Dermis lymphatic vessel endothelial cell (primary cell): ENCODE measurements around the gene FIGLA. TPM values are rescaled to one million over a fixed set of nuclear protein-coding genes. Genes with fewer than 3 reads are reported as not detected.

Experiments
- total RNA-seq: library from RNA; depleted of rRNA; stranded (reverse); fragments of >200 nt; gene quantifications from 2 replicates; pipeline ENCODE4 v1.2.1, GENCODE V29; 2014

FIGLA gene
- total RNA-seq = not detected in 2 replicates

GRCh38 chr2:70790136-70790828, at the start of gene FIGLA:
Gene FIGLA, minus strand, starts transcription at chr2:70790643. Its CDS starts 5 bp downstream, at chr2:70790638.

GRCh38 chr2:70835643-70836042, 45.2 kb upstream of the FIGLA start, which contains the start of gene CD207:
Gene CD207, minus strand, starts transcription at chr2:70835816. Its CDS starts 40 bp downstream, at chr2:70835776.

GRCh38 chr2:70820499-70820898, 30.1 kb upstream of the FIGLA start, which contains the start of gene CLEC4F:
Gene CLEC4F, minus strand, starts transcription at chr2:70820599. Its CDS starts 76 bp downstream, at chr2:70820523.

GRCh38 chr2:70767699-70768589, 22.5 kb downstream of the FIGLA start, which contains the start of gene ADD2:
Gene ADD2, minus strand, starts transcription at chr2:70768200. Its CDS starts 61,792 bp downstream, at chr2:70706408.

Other genes starting within 250 kb of the FIGLA start
- gene TGFA, start 236.8 kb downstream of the FIGLA start, total RNA-seq = 7.1 and 12.2 TPM in 2 replicates
- gene ADD2, start 22.4 kb downstream of the FIGLA start, total RNA-seq = 2.1 and 23.2 TPM in 2 replicates
- 0.11 and 0.17 TPM in 2 replicates for gene CLEC4F, start 30.0 kb upstream of the FIGLA start, total RNA-seq
- gene CD207, start 45.2 kb upstream of the FIGLA start, total RNA-seq = 0.09 and 0.11 TPM in 2 replicates
- not detected in 2 replicates for gene VAX2, start 109.9 kb upstream of the FIGLA start, total RNA-seq
- not detected in 2 replicates for gene ATP6V1B1, start 145.3 kb upstream of the FIGLA start, total RNA-seq
- gene ANKRD53, start 188.0 kb upstream of the FIGLA start, total RNA-seq = 0.26 and 0.33 TPM in 2 replicates
- 28.0 and 28.9 TPM in 2 replicates for gene TEX261, start 204.2 kb upstream of the FIGLA start, total RNA-seq